Measurements from ENCODE around the gene SOS1.
A peak's percentile ranks its signal among the peaks of the same experiment; 100 is the strongest.

The SOS1 gene

GRCh38 chr2:38957972-38958371 is 162.9 kb downstream of the SOS1 start:
- CTCF ChIA-PET, result interaction anchor here (1.6 kb wide), 1 partner anchor 11 kb away, joined by 9 read pairs; no protein-coding TSS in a partner anchor
- TF ChIP-seq ZNF558 (tag by site-specific recombination; IDR thresholded peaks at IDR 0.05) (no peak), SCRT1 (tag by site-specific recombination; IDR thresholded peaks at IDR 0.05; ENCODE audit: borderline replicate concordance) (peak; percentile 48; the same call in 1 of the 2 replicates), SCRT2 (tag by site-specific recombination; IDR thresholded peaks at IDR 0.05) (peak; percentile 89)
- Histone ChIP-seq H3K27ac (ENCODE audit: extremely low read depth, low read depth, low read length) (no peak overlapping the region), H3K36me3 (ENCODE audit: control insufficient read depth in 2 of 2, insufficient read depth in 1 of 2, low read length in 2 of 2) (no peaks in the 10 kb centered on the region), H3K4me3 (ENCODE audit: low read depth, low read length) (no peak overlapping the region), H3K4me1 (ENCODE audit: control insufficient read depth, insufficient read depth, low read length) (no peaks in the 10 kb centered on the region), H3K9me3 (ENCODE audit: control insufficient read depth, insufficient read depth, low read depth, low read length) (no peaks in the 10 kb centered on the region)
- POLR2A ChIA-PET, result no interaction called here

GRCh38 chr2:38951766-38952165 is 169.1 kb downstream of the SOS1 start:
- Histone ChIP-seq H3K4me1 (ENCODE audit: control insufficient read depth, insufficient read depth, low read length) (peaks cover 8% of the 10 kb centered on the region), H3K36me3 (ENCODE audit: control insufficient read depth in 2 of 2, insufficient read depth in 1 of 2, low read length in 2 of 2) (no peaks in the 10 kb centered on the region), H3K27ac (ENCODE audit: extremely low read depth, low read depth, low read length) (no peak overlapping the region), H3K4me3 (ENCODE audit: low read depth, low read length) (no peak overlapping the region), H3K9me3 (ENCODE audit: control insufficient read depth, insufficient read depth, low read depth, low read length) (no peaks in the 10 kb centered on the region)
- TF ChIP-seq ZNF266 (tag by site-specific recombination; IDR thresholded peaks at IDR 0.05; ENCODE audit: low read depth) (no peak), ZNF664 (tag by site-specific recombination; IDR thresholded peaks at IDR 0.05) (no peak), ZNF112 (tag by site-specific recombination; IDR thresholded peaks at IDR 0.05) (no peak), ZIC2 (tag by site-specific recombination; IDR thresholded peaks at IDR 0.05) (no peak), ZNF791 (tag by site-specific recombination; IDR thresholded peaks at IDR 0.05) (no peak), ZNF10 (tag by site-specific recombination; IDR thresholded peaks at IDR 0.05) (no peak), GLI4 (tag by site-specific recombination; IDR thresholded peaks at IDR 0.05) (no peak), ZNF362 (tag by site-specific recombination; IDR thresholded peaks at IDR 0.05) (no peak), SCRT2 (tag by site-specific recombination; IDR thresholded peaks at IDR 0.05) (no peak), ZNF132 (tag by site-specific recombination; IDR thresholded peaks at IDR 0.05; ENCODE audit: borderline replicate concordance) (no peak), GLIS2 (tag by site-specific recombination; IDR thresholded peaks at IDR 0.05) (no peak), ZNF501 (tag by site-specific recombination; IDR thresholded peaks at IDR 0.05) (no peak), ZNF777 (tag by site-specific recombination; IDR thresholded peaks at IDR 0.05; ENCODE audit: borderline replicate concordance) (no peak), ZNF747 (tag by site-specific recombination; IDR thresholded peaks at IDR 0.05) (no peak), HOXA7 (CRISPR knock-in tag; IDR thresholded peaks at IDR 0.05; ENCODE audit: borderline replicate concordance) (no peak), ZNF670 (tag by site-specific recombination; IDR thresholded peaks at IDR 0.05; ENCODE audit: low read depth) (no peak), ZFP69B (tag by site-specific recombination; IDR thresholded peaks at IDR 0.05) (no peak), ZNF2 (tag by site-specific recombination; IDR thresholded peaks at IDR 0.05) (no peak), ZNF529 (tag by site-specific recombination; IDR thresholded peaks at IDR 0.05; ENCODE audit: insufficient replicate concordance) (no peak)
- POLR2A ChIA-PET, result no interaction called here
- CTCF ChIA-PET, result interaction anchor here (1.2 to 7.7 kb wide), 2 partner anchors 11 to 277 kb away, joined by 4 to 116 read pairs; no protein-coding TSS in a partner anchor

GRCh38 chr2:38948995-38949394 is 171.9 kb downstream of the SOS1 start:
- ChIA-PET POLR2A (no interaction called here), CTCF (interaction anchor here (0.7 to 7.7 kb wide), 3 partner anchors 73 to 299 kb away, joined by 3 to 116 read pairs (median 5); partner anchors contain the start of genes DHX57 and MORN2)
- TF ChIP-seq GLIS1 (tag by site-specific recombination; IDR thresholded peaks at IDR 0.05), result no peak
- TF ChIP-seq GFI1B (tag by site-specific recombination; IDR thresholded peaks at IDR 0.05), result no peak
- TF ChIP-seq ZNF223 (tag by site-specific recombination; IDR thresholded peaks at IDR 0.05), result no peak
- TF ChIP-seq ZNF654 (tag by site-specific recombination; IDR thresholded peaks at IDR 0.05; ENCODE audit: low read depth), result no peak
- TF ChIP-seq MYNN (tag by site-specific recombination; IDR thresholded peaks at IDR 0.05; ENCODE audit: borderline replicate concordance), result no peak
- TF ChIP-seq ZNF404 (tag by site-specific recombination; IDR thresholded peaks at IDR 0.05), result no peak
- TF ChIP-seq ZNF664 (tag by site-specific recombination; IDR thresholded peaks at IDR 0.05), result no peak
- no peak for TF ChIP-seq REPIN1 (tag by site-specific recombination; IDR thresholded peaks at IDR 0.05; ENCODE audit: low read depth)
- TF ChIP-seq ZNF555 (tag by site-specific recombination; conservative IDR thresholded peaks at IDR 0.05), result no peak
- no peak for TF ChIP-seq ZNF19 (tag by site-specific recombination; IDR thresholded peaks at IDR 0.05; ENCODE audit: low read depth)
- no peaks in the 10 kb centered on the region for H3K9me3 ChIP-seq (ENCODE audit: control insufficient read depth, insufficient read depth, low read depth, low read length)
- no peak overlapping the region for H3K27ac ChIP-seq (ENCODE audit: extremely low read depth, low read depth, low read length)
- H3K4me1 ChIP-seq (ENCODE audit: control insufficient read depth, insufficient read depth, low read length), result peaks cover 9% of the 10 kb centered on the region
- H3K4me3 ChIP-seq (ENCODE audit: low read depth, low read length), result no peak overlapping the region
- no peaks in the 10 kb centered on the region for H3K36me3 ChIP-seq (ENCODE audit: control insufficient read depth in 2 of 2, insufficient read depth in 1 of 2, low read length in 2 of 2)
